HepG2 (cell line): Measurements from ENCODE around the gene MAGI1. TPM values are rescaled to one million over a fixed set of nuclear protein-coding genes. Genes with fewer than 3 reads are reported as not detected.

Experiments used
- ATAC-seq: fragments of 200-7000 bp; cut with Tn5 transposase; 3 replicates; pipeline ENCODE4 v1.9.1; 2020; ENCODE audit warnings: mild to moderate bottlenecking, moderate library complexity
- BruUV-seq: library from RNA; stranded (reverse); fragments of 400-500 nt; replicated peaks from 2 replicates; lab custom pipeline; 2021; lab: Mats Ljungman, UMichigan
- CTCF ChIA-PET: fragments of 300-600 bp; formaldehyde crosslinking; extraction: SDS; loops from one replicate; lab custom pipeline; 2021; ENCODE audit warnings: low total read pairs, inconsistent platforms, low intra/inter-chr PET ratio; lab: Yijun Ruan, JAX
- POLR2A ChIA-PET: fragments of 350-600 bp; sonication (Branson Sonifier 250); formaldehyde crosslinking; loops from one replicate; lab custom pipeline; 2020; ENCODE audit warnings: antibody characterized with exemption, inconsistent platforms; lab: Yijun Ruan, JAX
- DNase-seq: peaks from one replicate; pipeline ENCODE4 v3.0.0-alpha.2; 2015; ENCODE audit warnings: low spot score
- FAIRE-seq: peaks from 3 replicates; lab custom pipeline; 2011; peaks lifted over from hg19 to GRCh38; lab: Jason Lieb, UNC
- H2AFZ ChIP-seq: one replicate; pipeline ENCODE4 v1.6.1; 2011; ENCODE audit warnings: low read length, inconsistent platforms
- H3K27ac ChIP-seq: fragments of 300-600 bp; 3 replicates; pipeline ENCODE4 v1.8.0; 2011; ENCODE audit warnings: mixed run types, mild to moderate bottlenecking, mixed read lengths, low read length, inconsistent platforms; ENCODE audit not compliant: insufficient read depth; ENCODE audit errors: extremely low read length
- H3K27me3 ChIP-seq, 2 experiments: fragments of 200-600 bp in 1 of 2; 2 replicates in 1 of 2; 3 replicates in 1 of 2; pipeline versions ENCODE4 v1.6.0 to v1.8.0; 2011; ENCODE audit warnings: low read length in 2 of 2, mild to moderate bottlenecking in 2 of 2, moderate library complexity in 2 of 2, inconsistent platforms in 1 of 2; ENCODE audit not compliant: insufficient read depth in 2 of 2, control insufficient read depth in 1 of 2
- H3K36me3 ChIP-seq, 2 experiments: fragments of 200-600 bp in 1 of 2; replicated peaks in 1 of 2; 2 replicates in 1 of 2; 3 replicates in 1 of 2; pipeline versions ENCODE4 v1.5.1 to v1.8.0; 2011; ENCODE audit warnings: low read length in 2 of 2, inconsistent platforms in 1 of 2; ENCODE audit not compliant: insufficient read depth in 2 of 2, control insufficient read depth in 1 of 2
- H3K4me1 ChIP-seq: 2 replicates; pipeline ENCODE4 v1.5.1; 2012; ENCODE audit warnings: low read length, inconsistent platforms; ENCODE audit not compliant: insufficient read depth
- H3K4me2 ChIP-seq: 2 replicates; pipeline ENCODE4 v1.6.0; 2011; ENCODE audit warnings: low read depth, low read length, inconsistent platforms
- H3K4me3 ChIP-seq, 3 experiments: fragments of 200-600 bp in 1 of 3; sonication (generic), shearing (Covaris generic) in 1 of 3; replicated peaks in 1 of 3; 2 replicates each; pipeline ENCODE4 v1.5.1; 2011 to 2016; ENCODE audit warnings: low read length in 3 of 3, inconsistent platforms in 2 of 3, low read depth in 2 of 3, mild to moderate bottlenecking in 2 of 3, control low read depth in 1 of 3, mixed read lengths in 1 of 3; ENCODE audit not compliant: insufficient read depth in 1 of 3
- H3K79me2 ChIP-seq: one replicate; pipeline ENCODE4 v1.6.1; 2011; ENCODE audit warnings: low read length, inconsistent platforms; ENCODE audit not compliant: insufficient read depth
- H3K9ac ChIP-seq: 2 replicates; pipeline ENCODE4 v1.6.0; 2011; ENCODE audit warnings: mild to moderate bottlenecking, low read depth, low read length, inconsistent platforms; ENCODE audit not compliant: insufficient read depth
- H3K9me3 ChIP-seq: 2 replicates; pipeline ENCODE4 v1.5.1; 2012; ENCODE audit warnings: mild to moderate bottlenecking, low read length
- H4K20me1 ChIP-seq: 2 replicates; pipeline ENCODE4 v1.6.0; 2011; ENCODE audit warnings: inconsistent platforms, mild to moderate bottlenecking, low read length, moderate library complexity; ENCODE audit not compliant: insufficient read depth
- ATF1 ChIP-seq: IDR thresholded peaks from 2 replicates; pipeline ENCODE4 v1.6.1; 2016; ENCODE audit warnings: mild to moderate bottlenecking, control low read depth
- KDM3A ChIP-seq: IDR thresholded peaks from 2 replicates; pipeline ENCODE4 v1.6.1; 2018; ENCODE audit warnings: low read depth, missing compliant biosample characterization
- KDM4B ChIP-seq: sonication (generic); formaldehyde crosslinking; IDR thresholded peaks from 2 replicates; pipeline ENCODE4 v1.4.0; 2020; ENCODE audit warnings: missing genetic modification reagents
- NFE2L2 ChIP-seq: fragments of 150-350 bp; IDR thresholded peaks from 2 replicates; pipeline ENCODE4 v1.6.1; 2014; ENCODE audit warnings: low read length
- SYNCRIP ChIP-seq: fragments of 200-400 bp; formaldehyde crosslinking; IDR thresholded peaks from 2 replicates; pipeline ENCODE4 v1.6.1; 2018; ENCODE audit warnings: mild to moderate bottlenecking, low read depth, low read length; ENCODE audit not compliant: insufficient read depth
- ZFP36L1 ChIP-seq: sonication (generic); formaldehyde crosslinking; IDR thresholded peaks from 2 replicates; pipeline ENCODE4 v1.8.0; 2022; ENCODE audit warnings: mild to moderate bottlenecking, missing genetic modification reagents, moderate library complexity
- ZNF10 ChIP-seq: sonication (generic); formaldehyde crosslinking; IDR thresholded peaks from 2 replicates; pipeline ENCODE4 v1.4.0; 2020; ENCODE audit warnings: mild to moderate bottlenecking, low read depth, missing genetic modification reagents, borderline replicate concordance
- WGBS: methylation state at CpG from one replicate; pipeline ENCODE4 v1.1.6; 2017; ENCODE audit warnings: low lambda C conversion rate; 5-methylcytosine and 5-hydroxymethylcytosine counted together
- in situ Hi-C: cut with HindIII; loops from 2 replicates; pipeline ENCODE4 v1.10.0; 2017; ENCODE audit warnings: low pct_unique_long_range_greater_than_20kb; ENCODE audit not compliant: extremely low pct_ligation_motif_present
- intact Hi-C: fragments of 100-400 bp; cut with micrococcal nuclease; formaldehyde crosslinking; loops from one replicate; pipeline ENCODE4 v1.10.0; 2022; ENCODE audit not compliant: unreplicated experiment
- polyA plus RNA-seq, 8 experiments: library from polyadenylated mRNA; depleted of rRNA in 3 of 8; stranded (reverse) in 7 of 8; unstranded in 1 of 8; fragments of >200 nt; fragmentation: Illumina TruSeq in 4 of 8; extraction: Trizol in 4 of 8; gene quantifications; 2 replicates each; pipeline versions ENCODE4 v1.2.1 to v1.2.3, GENCODE V29; 2011 to 2016; ENCODE audit warnings: low read depth in 4 of 8, missing spikeins in 1 of 8, mixed read lengths in 1 of 8; ENCODE audit not compliant: insufficient read depth in 1 of 8
- total RNA-seq, 5 experiments: library from RNA; depleted of rRNA; stranded (reverse); fragments of >200 nt; fragmentation: Illumina TruSeq; extraction: Trizol; gene quantifications; 2 replicates each; pipeline ENCODE4 v1.2.3, GENCODE V29; 2016; ENCODE audit warnings: low read depth in 1 of 5
- TF ChIP-seq, protein P1 (sequence below): fragments of 450-650 bp; IDR thresholded peaks from 2 replicates; pipeline ENCODE4 v1.6.1; 2017
- TF ChIP-seq, protein P2 (sequence below): sonication (generic); formaldehyde crosslinking; IDR thresholded peaks from 2 replicates; pipeline ENCODE4 v1.4.0; 2020; ENCODE audit warnings: mild to moderate bottlenecking, missing genetic modification reagents, borderline replicate concordance
- TF ChIP-seq, protein P3 (sequence below): sonication (generic); formaldehyde crosslinking; IDR thresholded peaks from 2 replicates; pipeline ENCODE4 v1.8.1; 2022; ENCODE audit warnings: mild to moderate bottlenecking, missing genetic modification reagents

The MAGI1 gene
- total and polyA plus RNA-seq, 2 of the 13 experiments (the other 11 are each of a cell fraction or from before 2014, with no cell fraction given), result 22.2 to 26.0 TPM

DNA sequence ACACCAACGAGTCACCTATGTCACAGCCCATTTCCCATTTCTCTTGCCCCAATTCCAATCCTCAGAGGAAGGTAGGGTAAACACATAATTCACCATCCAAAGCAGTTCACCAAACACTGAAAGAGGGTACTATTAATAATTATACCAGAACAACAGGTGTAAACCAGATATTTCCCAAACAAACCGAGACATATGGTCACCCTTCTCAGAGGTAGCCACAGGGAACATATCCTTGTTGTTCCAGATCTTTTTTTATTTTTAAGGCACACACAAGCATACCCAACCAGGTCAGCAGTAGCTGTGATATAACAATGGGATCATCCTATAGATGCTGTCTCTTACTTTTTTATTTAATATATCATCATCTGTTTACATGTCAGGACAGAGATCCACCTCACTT lies 24.7 kb downstream of the MAGI1 start:
- 85% methylated on average over 2 of the region's 2 CpGs for WGBS
- intact Hi-C loops (no loop called here), in situ Hi-C loops (no loop called here)
- ChIA-PET CTCF (no interaction called here), POLR2A (no interaction called here)
- Histone ChIP-seq H3K9ac (no peak overlapping the region), H3K9me3 (no peaks in the 10 kb centered on the region), H3K27me3 (no peaks in the 10 kb centered on the region), H3K4me2 (no peak overlapping the region), H3K36me3 (no peaks in the 10 kb centered on the region; a peak in 1 of 5 replicates), H2AFZ (no peak overlapping the region), H3K4me3 (no peak overlapping the region), H4K20me1 (peaks cover 69% of the 10 kb centered on the region), H3K27ac (no peak overlapping the region), H3K79me2 (peaks cover 91% of the 10 kb centered on the region), H3K4me1 (peaks cover 54% of the 10 kb centered on the region)
- FAIRE-seq (no peak), ATAC-seq (no peak), DNase-seq (no peak)
- no peak for TF ChIP-seq NFE2L2
- BruUV-seq, result no TSS peak

DNA sequence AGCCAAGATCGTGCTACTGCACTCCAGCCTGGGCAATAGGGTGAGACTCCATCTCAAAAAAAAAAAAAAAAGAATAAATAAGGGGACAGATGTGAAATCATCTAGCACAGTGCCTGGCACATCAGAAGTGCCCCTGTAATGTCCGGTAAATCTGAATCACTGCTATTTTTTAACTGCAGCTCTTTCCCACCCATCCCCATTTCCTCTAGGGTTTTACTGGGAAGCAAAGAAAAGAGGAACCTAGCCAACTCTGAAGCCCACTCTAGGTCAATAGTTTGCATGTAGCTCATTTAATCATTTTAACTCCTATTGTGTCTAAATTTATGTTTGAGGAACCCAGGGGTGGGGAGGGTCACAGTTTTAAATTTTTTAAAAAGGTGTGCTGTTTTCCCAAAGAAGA lies 26.0 kb downstream of the MAGI1 start:
- Histone ChIP-seq H3K4me1 (peaks cover 43% of the 10 kb centered on the region), H3K4me2 (no peak overlapping the region), H3K79me2 (peaks cover 90% of the 10 kb centered on the region), H3K4me3 (no peak overlapping the region), H4K20me1 (peaks cover 62% of the 10 kb centered on the region), H3K9me3 (no peaks in the 10 kb centered on the region), H3K27ac (no peak overlapping the region), H2AFZ (no peak overlapping the region), H3K9ac (no peak overlapping the region), H3K27me3 (no peaks in the 10 kb centered on the region), H3K36me3 (no peaks in the 10 kb centered on the region; a peak in 1 of 5 replicates)
- DNase-seq, result no peak
- CTCF ChIA-PET, result no interaction called here
- 100% methylated on average over 2 of the region's 2 CpGs for WGBS
- in situ Hi-C loops (no loop called here), intact Hi-C loops (no loop called here)
- POLR2A ChIA-PET, result no interaction called here
- no peak for FAIRE-seq
- BruUV-seq, result no TSS peak
- no peak for ATAC-seq
- TF ChIP-seq SYNCRIP, result no peak
- no peak for TF ChIP-seq ZFP36L1 (CRISPR knock-in tag)
- TF ChIP-seq ATF1 (CRISPR knock-in tag), result no peak
- no peak for TF ChIP-seq KDM3A (CRISPR knock-in tag)
- TF ChIP-seq, protein P1, sequence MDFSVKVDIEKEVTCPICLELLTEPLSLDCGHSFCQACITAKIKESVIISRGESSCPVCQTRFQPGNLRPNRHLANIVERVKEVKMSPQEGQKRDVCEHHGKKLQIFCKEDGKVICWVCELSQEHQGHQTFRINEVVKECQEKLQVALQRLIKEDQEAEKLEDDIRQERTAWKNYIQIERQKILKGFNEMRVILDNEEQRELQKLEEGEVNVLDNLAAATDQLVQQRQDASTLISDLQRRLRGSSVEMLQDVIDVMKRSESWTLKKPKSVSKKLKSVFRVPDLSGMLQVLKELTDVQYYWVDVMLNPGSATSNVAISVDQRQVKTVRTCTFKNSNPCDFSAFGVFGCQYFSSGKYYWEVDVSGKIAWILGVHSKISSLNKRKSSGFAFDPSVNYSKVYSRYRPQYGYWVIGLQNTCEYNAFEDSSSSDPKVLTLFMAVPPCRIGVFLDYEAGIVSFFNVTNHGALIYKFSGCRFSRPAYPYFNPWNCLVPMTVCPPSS, result no peak
- TF ChIP-seq, protein P2, sequence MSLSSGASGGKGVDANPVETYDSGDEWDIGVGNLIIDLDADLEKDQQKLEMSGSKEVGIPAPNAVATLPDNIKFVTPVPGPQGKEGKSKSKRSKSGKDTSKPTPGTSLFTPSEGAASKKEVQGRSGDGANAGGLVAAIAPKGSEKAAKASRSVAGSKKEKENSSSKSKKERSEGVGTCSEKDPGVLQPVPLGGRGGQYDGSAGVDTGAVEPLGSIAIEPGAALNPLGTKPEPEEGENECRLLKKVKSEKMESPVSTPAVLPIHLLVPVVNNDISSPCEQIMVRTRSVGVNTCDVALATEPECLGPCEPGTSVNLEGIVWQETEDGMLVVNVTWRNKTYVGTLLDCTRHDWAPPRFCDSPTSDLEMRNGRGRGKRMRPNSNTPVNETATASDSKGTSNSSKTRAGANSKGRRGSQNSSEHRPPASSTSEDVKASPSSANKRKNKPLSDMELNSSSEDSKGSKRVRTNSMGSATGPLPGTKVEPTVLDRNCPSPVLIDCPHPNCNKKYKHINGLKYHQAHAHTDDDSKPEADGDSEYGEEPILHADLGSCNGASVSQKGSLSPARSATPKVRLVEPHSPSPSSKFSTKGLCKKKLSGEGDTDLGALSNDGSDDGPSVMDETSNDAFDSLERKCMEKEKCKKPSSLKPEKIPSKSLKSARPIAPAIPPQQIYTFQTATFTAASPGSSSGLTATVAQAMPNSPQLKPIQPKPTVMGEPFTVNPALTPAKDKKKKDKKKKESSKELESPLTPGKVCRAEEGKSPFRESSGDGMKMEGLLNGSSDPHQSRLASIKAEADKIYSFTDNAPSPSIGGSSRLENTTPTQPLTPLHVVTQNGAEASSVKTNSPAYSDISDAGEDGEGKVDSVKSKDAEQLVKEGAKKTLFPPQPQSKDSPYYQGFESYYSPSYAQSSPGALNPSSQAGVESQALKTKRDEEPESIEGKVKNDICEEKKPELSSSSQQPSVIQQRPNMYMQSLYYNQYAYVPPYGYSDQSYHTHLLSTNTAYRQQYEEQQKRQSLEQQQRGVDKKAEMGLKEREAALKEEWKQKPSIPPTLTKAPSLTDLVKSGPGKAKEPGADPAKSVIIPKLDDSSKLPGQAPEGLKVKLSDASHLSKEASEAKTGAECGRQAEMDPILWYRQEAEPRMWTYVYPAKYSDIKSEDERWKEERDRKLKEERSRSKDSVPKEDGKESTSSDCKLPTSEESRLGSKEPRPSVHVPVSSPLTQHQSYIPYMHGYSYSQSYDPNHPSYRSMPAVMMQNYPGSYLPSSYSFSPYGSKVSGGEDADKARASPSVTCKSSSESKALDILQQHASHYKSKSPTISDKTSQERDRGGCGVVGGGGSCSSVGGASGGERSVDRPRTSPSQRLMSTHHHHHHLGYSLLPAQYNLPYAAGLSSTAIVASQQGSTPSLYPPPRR (CRISPR knock-in tag), result no peak
- TF ChIP-seq, protein P3, sequence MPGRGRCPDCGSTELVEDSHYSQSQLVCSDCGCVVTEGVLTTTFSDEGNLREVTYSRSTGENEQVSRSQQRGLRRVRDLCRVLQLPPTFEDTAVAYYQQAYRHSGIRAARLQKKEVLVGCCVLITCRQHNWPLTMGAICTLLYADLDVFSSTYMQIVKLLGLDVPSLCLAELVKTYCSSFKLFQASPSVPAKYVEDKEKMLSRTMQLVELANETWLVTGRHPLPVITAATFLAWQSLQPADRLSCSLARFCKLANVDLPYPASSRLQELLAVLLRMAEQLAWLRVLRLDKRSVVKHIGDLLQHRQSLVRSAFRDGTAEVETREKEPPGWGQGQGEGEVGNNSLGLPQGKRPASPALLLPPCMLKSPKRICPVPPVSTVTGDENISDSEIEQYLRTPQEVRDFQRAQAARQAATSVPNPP (CRISPR knock-in tag), result no peak
- no peak for TF ChIP-seq ZNF10 (CRISPR knock-in tag)
- no peak for TF ChIP-seq KDM4B (CRISPR knock-in tag)
